HepG2 (cell line): ENCODE measurements around the gene TIMM13. TPM values are rescaled to one million over a fixed set of nuclear protein-coding genes. Genes with fewer than 3 reads are reported as not detected.

ENCODE experiments used
- ADNP ChIP-seq: sonication (generic); formaldehyde crosslinking; IDR thresholded peaks from 2 replicates; pipeline ENCODE4 v1.4.0; 2020; ENCODE audit warnings: missing genetic modification reagents
- BRD4 ChIP-seq: sonication (generic); formaldehyde crosslinking; IDR thresholded peaks from 2 replicates; pipeline ENCODE4 v1.4.0; 2020; ENCODE audit warnings: missing genetic modification reagents
- CC2D1A ChIP-seq: sonication (generic); formaldehyde crosslinking; IDR thresholded peaks from 2 replicates; pipeline ENCODE4 v1.8.1; 2023; ENCODE audit warnings: mild to moderate bottlenecking, missing genetic modification reagents
- CENPT ChIP-seq: sonication (generic); formaldehyde crosslinking; IDR thresholded peaks from 2 replicates; pipeline ENCODE4 v1.8.0; 2022; ENCODE audit warnings: low read depth, mild to moderate bottlenecking, moderate library complexity, missing genetic modification reagents
- CHD4 ChIP-seq: fragments of 200-600 bp; sonication (generic); IDR thresholded peaks from 2 replicates; pipeline ENCODE4 v1.7.0; 2017; ENCODE audit warnings: mild to moderate bottlenecking, low read length, borderline replicate concordance
- LCORL ChIP-seq, 2 experiments: fragments of 450-650 bp in 1 of 2; sonication (generic) in 1 of 2; formaldehyde crosslinking in 1 of 2; IDR thresholded peaks; 2 replicates each; pipeline versions ENCODE4 v1.5.0 to v1.6.1; 2017 to 2020; ENCODE audit warnings: antibody characterized with exemption in 1 of 2, missing genetic modification reagents in 1 of 2
- RBM22 ChIP-seq: fragments of 200-400 bp; formaldehyde crosslinking; optimal IDR thresholded peaks from 2 replicates; pipeline ENCODE3; 2017; ENCODE audit warnings: mild to moderate bottlenecking, low read length, moderate library complexity
- ZFYVE20 ChIP-seq: sonication (generic); formaldehyde crosslinking; IDR thresholded peaks from 2 replicates; pipeline ENCODE4 v1.8.0; 2023; ENCODE audit warnings: low read depth, mild to moderate bottlenecking, moderate library complexity, missing genetic modification reagents, borderline replicate concordance
- ZNF33A ChIP-seq: sonication (generic); formaldehyde crosslinking; IDR thresholded peaks from 2 replicates; pipeline ENCODE4 v1.5.1; 2020; ENCODE audit warnings: missing genetic modification reagents, mild to moderate bottlenecking, moderate library complexity, borderline replicate concordance
- ZNF556 ChIP-seq: sonication (generic); formaldehyde crosslinking; IDR thresholded peaks from 2 replicates; pipeline ENCODE4 v1.4.0; 2020; ENCODE audit warnings: mild to moderate bottlenecking, missing genetic modification reagents, borderline replicate concordance
- ZNF703 ChIP-seq: sonication (generic); formaldehyde crosslinking; IDR thresholded peaks from 2 replicates; pipeline ENCODE4 v1.5.1; 2020; ENCODE audit warnings: missing genetic modification reagents, mild to moderate bottlenecking, moderate library complexity, borderline replicate concordance
- ZNF747 ChIP-seq: sonication (generic); formaldehyde crosslinking; IDR thresholded peaks from 2 replicates; pipeline ENCODE4 v1.8.1; 2023; ENCODE audit warnings: missing genetic modification reagents, mild to moderate bottlenecking, borderline replicate concordance
- ZZZ3 ChIP-seq: sonication (generic); formaldehyde crosslinking; IDR thresholded peaks from 2 replicates; pipeline ENCODE4 v1.4.0; 2020; ENCODE audit warnings: missing genetic modification reagents, mild to moderate bottlenecking, borderline replicate concordance
- polyA plus RNA-seq, 8 experiments: library from polyadenylated mRNA; depleted of rRNA in 3 of 8; stranded (reverse) in 7 of 8; unstranded in 1 of 8; fragments of >200 nt; fragmentation: Illumina TruSeq in 4 of 8; extraction: Trizol in 4 of 8; gene quantifications; 2 replicates each; pipeline versions ENCODE4 v1.2.1 to v1.2.3, GENCODE V29; 2011 to 2016; ENCODE audit warnings: low read depth in 4 of 8, missing spikeins in 1 of 8, mixed read lengths in 1 of 8; ENCODE audit not compliant: insufficient read depth in 1 of 8
- total RNA-seq, 5 experiments: library from RNA; depleted of rRNA; stranded (reverse); fragments of >200 nt; fragmentation: Illumina TruSeq; extraction: Trizol; gene quantifications; 2 replicates each; pipeline ENCODE4 v1.2.3, GENCODE V29; 2016; ENCODE audit warnings: low read depth in 1 of 5
- TF ChIP-seq, protein P1 (sequence below): sonication (generic); formaldehyde crosslinking; IDR thresholded peaks from 2 replicates; pipeline ENCODE4 v1.4.0; 2020; ENCODE audit warnings: missing genetic modification reagents, borderline replicate concordance
- TF ChIP-seq, protein P2 (sequence below): sonication (generic); formaldehyde crosslinking; IDR thresholded peaks from 2 replicates; pipeline ENCODE4 v1.4.0; 2020; ENCODE audit warnings: missing genetic modification reagents
- TF ChIP-seq, protein P3 (sequence below): sonication (generic); formaldehyde crosslinking; IDR thresholded peaks from 2 replicates; pipeline ENCODE4 v1.5.0; 2020; ENCODE audit warnings: missing genetic modification reagents
- TF ChIP-seq, protein P4 (sequence below): sonication (generic); formaldehyde crosslinking; IDR thresholded peaks from 2 replicates; pipeline ENCODE4 v1.4.0; 2020; ENCODE audit warnings: missing genetic modification reagents, mild to moderate bottlenecking, borderline replicate concordance
- TF ChIP-seq, protein P5 (sequence below): sonication (generic); formaldehyde crosslinking; IDR thresholded peaks from 2 replicates; pipeline ENCODE4 v1.8.1; 2023; ENCODE audit warnings: mild to moderate bottlenecking, missing genetic modification reagents, borderline replicate concordance

Gene TIMM13
- total and polyA plus RNA-seq, 2 of the 13 experiments (the other 11 are each of a cell fraction or from before 2014, with no cell fraction given), result 48.4 to 108 TPM

DNA sequence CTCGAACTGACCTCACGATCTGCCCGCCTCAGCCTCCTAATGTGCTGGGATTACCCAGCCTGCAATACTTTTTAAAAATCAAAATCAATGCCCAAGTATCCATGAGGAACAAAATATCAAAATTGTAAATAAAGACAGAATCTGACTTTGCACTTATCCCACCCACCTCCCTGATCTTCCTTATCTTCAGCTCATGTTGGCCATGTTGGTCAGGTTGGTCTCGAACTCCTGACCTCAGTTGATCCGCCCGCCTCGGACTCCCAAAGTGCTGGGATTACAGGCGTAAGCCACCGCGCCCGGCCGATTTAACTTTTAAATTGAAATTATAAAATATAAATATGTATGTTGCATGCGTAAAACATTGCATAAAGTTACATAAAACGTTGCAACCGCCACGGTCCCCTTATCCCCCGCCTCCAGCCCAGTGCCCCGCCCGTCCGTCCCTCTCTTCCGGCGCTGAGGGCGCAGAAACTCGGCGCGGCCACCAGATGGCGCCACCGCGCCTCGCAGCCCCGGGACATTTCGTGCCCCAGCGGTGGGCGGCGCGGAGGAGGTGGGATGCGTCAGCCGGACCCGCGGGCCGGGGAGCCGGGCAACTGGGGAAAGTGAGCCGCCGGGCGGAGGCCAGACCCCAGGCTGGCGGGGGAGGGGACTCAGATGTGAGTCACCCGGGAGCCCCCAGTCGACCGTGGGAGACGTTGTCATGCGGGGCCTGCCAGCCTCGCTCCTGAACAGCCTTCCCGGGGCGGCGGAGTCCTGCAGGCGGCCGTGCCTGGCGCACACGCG lies 47.0 kb upstream of the TIMM13 start (continued):
- TF ChIP-seq, protein P1, sequence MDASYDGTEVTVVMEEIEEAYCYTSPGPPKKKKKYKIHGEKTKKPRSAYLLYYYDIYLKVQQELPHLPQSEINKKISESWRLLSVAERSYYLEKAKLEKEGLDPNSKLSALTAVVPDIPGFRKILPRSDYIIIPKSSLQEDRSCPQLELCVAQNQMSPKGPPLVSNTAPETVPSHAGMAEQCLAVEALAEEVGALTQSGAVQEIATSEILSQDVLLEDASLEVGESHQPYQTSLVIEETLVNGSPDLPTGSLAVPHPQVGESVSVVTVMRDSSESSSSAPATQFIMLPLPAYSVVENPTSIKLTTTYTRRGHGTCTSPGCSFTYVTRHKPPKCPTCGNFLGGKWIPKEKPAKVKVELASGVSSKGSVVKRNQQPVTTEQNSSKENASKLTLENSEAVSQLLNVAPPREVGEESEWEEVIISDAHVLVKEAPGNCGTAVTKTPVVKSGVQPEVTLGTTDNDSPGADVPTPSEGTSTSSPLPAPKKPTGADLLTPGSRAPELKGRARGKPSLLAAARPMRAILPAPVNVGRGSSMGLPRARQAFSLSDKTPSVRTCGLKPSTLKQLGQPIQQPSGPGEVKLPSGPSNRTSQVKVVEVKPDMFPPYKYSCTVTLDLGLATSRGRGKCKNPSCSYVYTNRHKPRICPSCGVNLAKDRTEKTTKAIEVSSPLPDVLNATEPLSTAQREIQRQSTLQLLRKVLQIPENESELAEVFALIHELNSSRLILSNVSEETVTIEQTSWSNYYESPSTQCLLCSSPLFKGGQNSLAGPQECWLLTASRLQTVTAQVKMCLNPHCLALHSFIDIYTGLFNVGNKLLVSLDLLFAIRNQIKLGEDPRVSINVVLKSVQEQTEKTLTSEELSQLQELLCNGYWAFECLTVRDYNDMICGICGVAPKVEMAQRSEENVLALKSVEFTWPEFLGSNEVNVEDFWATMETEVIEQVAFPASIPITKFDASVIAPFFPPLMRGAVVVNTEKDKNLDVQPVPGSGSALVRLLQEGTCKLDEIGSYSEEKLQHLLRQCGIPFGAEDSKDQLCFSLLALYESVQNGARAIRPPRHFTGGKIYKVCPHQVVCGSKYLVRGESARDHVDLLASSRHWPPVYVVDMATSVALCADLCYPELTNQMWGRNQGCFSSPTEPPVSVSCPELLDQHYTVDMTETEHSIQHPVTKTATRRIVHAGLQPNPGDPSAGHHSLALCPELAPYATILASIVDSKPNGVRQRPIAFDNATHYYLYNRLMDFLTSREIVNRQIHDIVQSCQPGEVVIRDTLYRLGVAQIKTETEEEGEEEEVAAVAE (CRISPR knock-in tag), result no peak; the same call in 1 of the 2 replicates
- TF ChIP-seq, protein P2, sequence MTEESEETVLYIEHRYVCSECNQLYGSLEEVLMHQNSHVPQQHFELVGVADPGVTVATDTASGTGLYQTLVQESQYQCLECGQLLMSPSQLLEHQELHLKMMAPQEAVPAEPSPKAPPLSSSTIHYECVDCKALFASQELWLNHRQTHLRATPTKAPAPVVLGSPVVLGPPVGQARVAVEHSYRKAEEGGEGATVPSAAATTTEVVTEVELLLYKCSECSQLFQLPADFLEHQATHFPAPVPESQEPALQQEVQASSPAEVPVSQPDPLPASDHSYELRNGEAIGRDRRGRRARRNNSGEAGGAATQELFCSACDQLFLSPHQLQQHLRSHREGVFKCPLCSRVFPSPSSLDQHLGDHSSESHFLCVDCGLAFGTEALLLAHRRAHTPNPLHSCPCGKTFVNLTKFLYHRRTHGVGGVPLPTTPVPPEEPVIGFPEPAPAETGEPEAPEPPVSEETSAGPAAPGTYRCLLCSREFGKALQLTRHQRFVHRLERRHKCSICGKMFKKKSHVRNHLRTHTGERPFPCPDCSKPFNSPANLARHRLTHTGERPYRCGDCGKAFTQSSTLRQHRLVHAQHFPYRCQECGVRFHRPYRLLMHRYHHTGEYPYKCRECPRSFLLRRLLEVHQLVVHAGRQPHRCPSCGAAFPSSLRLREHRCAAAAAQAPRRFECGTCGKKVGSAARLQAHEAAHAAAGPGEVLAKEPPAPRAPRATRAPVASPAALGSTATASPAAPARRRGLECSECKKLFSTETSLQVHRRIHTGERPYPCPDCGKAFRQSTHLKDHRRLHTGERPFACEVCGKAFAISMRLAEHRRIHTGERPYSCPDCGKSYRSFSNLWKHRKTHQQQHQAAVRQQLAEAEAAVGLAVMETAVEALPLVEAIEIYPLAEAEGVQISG, result 0 out of 2 replicates have a peak, but pooled peaks have one; percentile 44
- no peak for TF ChIP-seq ZZZ3
- TF ChIP-seq, protein P3, sequence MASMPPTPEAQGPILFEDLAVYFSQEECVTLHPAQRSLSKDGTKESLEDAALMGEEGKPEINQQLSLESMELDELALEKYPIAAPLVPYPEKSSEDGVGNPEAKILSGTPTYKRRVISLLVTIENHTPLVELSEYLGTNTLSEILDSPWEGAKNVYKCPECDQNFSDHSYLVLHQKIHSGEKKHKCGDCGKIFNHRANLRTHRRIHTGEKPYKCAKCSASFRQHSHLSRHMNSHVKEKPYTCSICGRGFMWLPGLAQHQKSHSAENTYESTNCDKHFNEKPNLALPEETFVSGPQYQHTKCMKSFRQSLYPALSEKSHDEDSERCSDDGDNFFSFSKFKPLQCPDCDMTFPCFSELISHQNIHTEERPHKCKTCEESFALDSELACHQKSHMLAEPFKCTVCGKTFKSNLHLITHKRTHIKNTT (CRISPR knock-in tag), result no peak
- TF ChIP-seq ZNF33A (CRISPR knock-in tag), result no peak
- no peak for TF ChIP-seq ZNF703 (CRISPR knock-in tag)
- no peak for TF ChIP-seq ZFYVE20 (CRISPR knock-in tag)
- no peak for TF ChIP-seq ADNP (CRISPR knock-in tag)
- no peak for TF ChIP-seq RBM22
- TF ChIP-seq CC2D1A (CRISPR knock-in tag), result no peak
- TF ChIP-seq LCORL (IDR thresholded peaks at IDR 0.05), result no peak
- TF ChIP-seq LCORL (CRISPR knock-in tag; IDR thresholded peaks at IDR 0.05), result peak; percentile 93
- TF ChIP-seq, protein P4, sequence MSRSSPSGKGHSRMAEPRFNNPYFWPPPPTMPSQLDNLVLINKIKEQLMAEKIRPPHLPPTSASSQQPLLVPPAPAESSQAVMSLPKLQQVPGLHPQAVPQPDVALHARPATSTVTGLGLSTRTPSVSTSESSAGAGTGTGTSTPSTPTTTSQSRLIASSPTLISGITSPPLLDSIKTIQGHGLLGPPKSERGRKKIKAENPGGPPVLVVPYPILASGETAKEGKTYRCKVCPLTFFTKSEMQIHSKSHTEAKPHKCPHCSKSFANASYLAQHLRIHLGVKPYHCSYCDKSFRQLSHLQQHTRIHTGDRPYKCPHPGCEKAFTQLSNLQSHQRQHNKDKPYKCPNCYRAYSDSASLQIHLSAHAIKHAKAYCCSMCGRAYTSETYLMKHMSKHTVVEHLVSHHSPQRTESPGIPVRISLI (CRISPR knock-in tag), result peak; percentile 43; the same call in 1 of the 2 replicates
- TF ChIP-seq CENPT (CRISPR knock-in tag), result no peak
- TF ChIP-seq ZNF556 (CRISPR knock-in tag), result no peak; the same call in 1 of the 2 replicates
- TF ChIP-seq ZNF747, result peak; percentile 72; the same call in 1 of the 2 replicates
- TF ChIP-seq BRD4, result no peak; the same call in 1 of the 2 replicates
- TF ChIP-seq, protein P5, sequence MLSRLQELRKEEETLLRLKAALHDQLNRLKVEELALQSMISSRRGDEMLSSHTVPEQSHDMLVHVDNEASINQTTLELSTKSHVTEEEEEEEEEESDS (CRISPR knock-in tag), result no peak
- TF ChIP-seq CHD4, result no peak
